SK-N-SH treated with all-trans-retinoic acid at 6 μM for 48 hours (cell line): Measurements from ENCODE around the gene FOLR1.

Source experiments
- ISL1 ChIP-seq: fragments of 250-450 bp; sonication (Bioruptor Pico); IDR thresholded peaks from 2 replicates; pipeline ENCODE4 v2.1.2; 2022; ENCODE audit warnings: mild to moderate bottlenecking, moderate library complexity
- ZC3H10 ChIP-seq: fragments of 250-450 bp; sonication (Bioruptor Pico); IDR thresholded peaks from 2 replicates; pipeline ENCODE4 v1.5.1; 2021; ENCODE audit warnings: mild to moderate bottlenecking, moderate library complexity
- ZNF8 ChIP-seq: fragments of 450-650 bp; formaldehyde crosslinking; IDR thresholded peaks from 2 replicates; pipeline ENCODE4 v1.5.0; 2020; ENCODE audit warnings: mild to moderate bottlenecking, moderate library complexity
- TF ChIP-seq, protein P1 (sequence below): fragments of 250-450 bp; sonication (Bioruptor Pico); IDR thresholded peaks from 2 replicates; pipeline ENCODE4 v1.5.0; 2020; ENCODE audit warnings: mild to moderate bottlenecking, moderate library complexity

DNA sequence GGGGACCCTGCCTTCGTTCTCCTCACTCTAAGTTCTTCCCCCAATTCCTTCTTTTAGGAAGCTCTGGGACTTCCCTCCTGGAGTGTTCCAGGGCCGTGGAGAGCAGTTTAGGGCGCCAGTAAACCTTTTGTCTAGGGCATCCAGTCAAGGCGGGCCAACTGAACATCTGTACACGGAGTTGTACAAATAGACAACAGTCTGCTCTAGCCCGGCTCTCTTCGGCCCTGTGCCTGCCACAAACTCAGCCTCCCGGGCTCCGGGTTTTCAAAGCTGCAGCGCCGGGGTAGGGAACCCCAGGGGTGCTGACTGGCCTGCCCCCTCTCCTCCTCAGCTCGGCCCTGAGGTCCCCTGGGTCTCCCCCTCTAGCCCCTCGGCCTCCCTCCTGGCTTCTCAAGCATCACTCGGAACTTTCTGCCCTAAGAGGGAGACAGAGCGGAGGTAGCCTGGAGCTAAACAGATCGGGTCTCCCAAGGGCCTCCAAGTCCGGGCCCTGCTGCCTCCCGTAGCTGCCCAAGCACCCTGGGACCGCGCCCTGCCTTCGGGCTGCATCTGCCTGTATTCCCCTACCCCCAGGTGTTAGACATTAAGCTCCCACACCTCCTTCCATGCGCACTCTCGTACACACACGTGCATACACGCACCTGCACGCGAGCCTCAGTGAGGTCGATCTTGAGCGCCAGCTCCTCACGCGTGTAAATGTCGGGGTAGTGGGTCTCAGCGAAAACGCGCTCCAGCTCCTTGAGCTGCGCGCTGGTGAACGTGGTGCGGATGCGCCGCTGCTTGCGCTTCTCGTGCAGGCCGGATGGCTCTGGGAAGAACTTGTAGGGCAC is 48.7 kb downstream of the FOLR1 start:
- TF ChIP-seq ZNF8: no peak
- TF ChIP-seq, protein P1, sequence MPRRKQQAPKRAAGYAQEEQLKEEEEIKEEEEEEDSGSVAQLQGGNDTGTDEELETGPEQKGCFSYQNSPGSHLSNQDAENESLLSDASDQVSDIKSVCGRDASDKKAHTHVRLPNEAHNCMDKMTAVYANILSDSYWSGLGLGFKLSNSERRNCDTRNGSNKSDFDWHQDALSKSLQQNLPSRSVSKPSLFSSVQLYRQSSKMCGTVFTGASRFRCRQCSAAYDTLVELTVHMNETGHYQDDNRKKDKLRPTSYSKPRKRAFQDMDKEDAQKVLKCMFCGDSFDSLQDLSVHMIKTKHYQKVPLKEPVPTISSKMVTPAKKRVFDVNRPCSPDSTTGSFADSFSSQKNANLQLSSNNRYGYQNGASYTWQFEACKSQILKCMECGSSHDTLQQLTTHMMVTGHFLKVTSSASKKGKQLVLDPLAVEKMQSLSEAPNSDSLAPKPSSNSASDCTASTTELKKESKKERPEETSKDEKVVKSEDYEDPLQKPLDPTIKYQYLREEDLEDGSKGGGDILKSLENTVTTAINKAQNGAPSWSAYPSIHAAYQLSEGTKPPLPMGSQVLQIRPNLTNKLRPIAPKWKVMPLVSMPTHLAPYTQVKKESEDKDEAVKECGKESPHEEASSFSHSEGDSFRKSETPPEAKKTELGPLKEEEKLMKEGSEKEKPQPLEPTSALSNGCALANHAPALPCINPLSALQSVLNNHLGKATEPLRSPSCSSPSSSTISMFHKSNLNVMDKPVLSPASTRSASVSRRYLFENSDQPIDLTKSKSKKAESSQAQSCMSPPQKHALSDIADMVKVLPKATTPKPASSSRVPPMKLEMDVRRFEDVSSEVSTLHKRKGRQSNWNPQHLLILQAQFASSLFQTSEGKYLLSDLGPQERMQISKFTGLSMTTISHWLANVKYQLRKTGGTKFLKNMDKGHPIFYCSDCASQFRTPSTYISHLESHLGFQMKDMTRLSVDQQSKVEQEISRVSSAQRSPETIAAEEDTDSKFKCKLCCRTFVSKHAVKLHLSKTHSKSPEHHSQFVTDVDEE (CRISPR knock-in tag): no peak
- no peak for TF ChIP-seq ISL1
- TF ChIP-seq ZC3H10 (CRISPR knock-in tag): no peak
